Parathyroid adenoma (tissue), 2 donors: Measurements from ENCODE around the gene GRAMD1A.

Source experiments
- H2AFZ ChIP-seq: fragments of 300-600 bp; sonication (generic); one replicate; pipeline ENCODE4 v1.7.0; 2017; ENCODE audit warnings: antibody characterized with exemption, mild to moderate bottlenecking
- H3K27ac ChIP-seq: fragments of 300-600 bp; sonication (generic); one replicate; pipeline ENCODE4 v1.7.0; 2017
- H3K27me3 ChIP-seq: fragments of 300-600 bp; sonication (generic); one replicate; pipeline ENCODE4 v1.7.0; 2017; ENCODE audit warnings: low read length; ENCODE audit not compliant: control insufficient read depth, insufficient read depth
- H3K36me3 ChIP-seq: fragments of 300-600 bp; sonication (generic); one replicate; pipeline ENCODE4 v1.7.0; 2017; ENCODE audit warnings: low read length; ENCODE audit not compliant: control insufficient read depth, insufficient read depth
- H3K4me1 ChIP-seq: fragments of 300-600 bp; sonication (generic); one replicate; pipeline ENCODE4 v1.7.0; 2017; ENCODE audit warnings: control low read depth
- H3K4me2 ChIP-seq: fragments of 300-600 bp; sonication (generic); one replicate; pipeline ENCODE4 v1.7.0; 2017; ENCODE audit warnings: low read length
- H3K4me3 ChIP-seq: fragments of 300-600 bp; sonication (generic); one replicate; pipeline ENCODE4 v1.7.0; 2017; ENCODE audit warnings: low read depth, low read length
- H3K79me2 ChIP-seq: fragments of 300-600 bp; sonication (generic); one replicate; pipeline ENCODE4 v1.7.0; 2017; ENCODE audit warnings: control low read depth
- H3K9ac ChIP-seq: fragments of 300-600 bp; sonication (generic); one replicate; pipeline ENCODE4 v1.7.0; 2017; ENCODE audit warnings: mild to moderate bottlenecking
- H3K9me3 ChIP-seq: fragments of 300-600 bp; sonication (generic); one replicate; pipeline ENCODE4 v1.7.0; 2017; ENCODE audit warnings: low read length; ENCODE audit not compliant: control insufficient read depth
- CTCF ChIP-seq: fragments of 300-600 bp; sonication (generic); IDR thresholded peaks from one replicate; pipeline ENCODE4 v1.7.0; 2017; ENCODE audit warnings: antibody characterized with exemption, mild to moderate bottlenecking
- donor health status: primary hyperparathyroidism.

Gene GRAMD1A

GRCh38 chr19:35039881-35040825 lies 40.0 kb downstream of the GRAMD1A start:
- Histone ChIP-seq H3K36me3 (no peaks in the 10 kb centered on the region), H3K79me2 (peaks cover 5% of the 10 kb centered on the region), H3K4me1 (peaks cover 26% of the 10 kb centered on the region), H3K4me3 (peak overlapping the region; percentile 49), H3K27me3 (no peaks in the 10 kb centered on the region), H3K9ac (no peak overlapping the region), H3K4me2 (peak overlapping the region; percentile 87), H2AFZ (peak overlapping the region; percentile 71), H3K27ac (peak overlapping the region; percentile 99), H3K9me3 (no peaks in the 10 kb centered on the region)
- no peak for TF ChIP-seq CTCF

- no peaks in the 10 kb centered on the region for H3K9me3 ChIP-seq
- peak overlapping the region; percentile 99 for H3K27ac ChIP-seq
- no peaks in the 10 kb centered on the region for H3K36me3 ChIP-seq
- no peak overlapping the region for H3K9ac ChIP-seq
- H3K4me2 ChIP-seq, result peak overlapping the region; percentile 87
- peak overlapping the region; percentile 71 for H2AFZ ChIP-seq
- TF ChIP-seq CTCF, result no peak
- peaks cover 26% of the 10 kb centered on the region for H3K4me1 ChIP-seq
- H3K27me3 ChIP-seq, result no peaks in the 10 kb centered on the region
- peak overlapping the region; percentile 49 for H3K4me3 ChIP-seq
- H3K79me2 ChIP-seq, result peaks cover 5% of the 10 kb centered on the region
Observed at GRCh38 chr19:35040826-35041547, 40.9 kb downstream of the GRAMD1A start.

- H3K4me3 ChIP-seq, result peak within 1 kb of the TSS; percentile 66
- no peak for TF ChIP-seq CTCF
- peak within 1 kb of the TSS; percentile 87 for H3K4me2 ChIP-seq
- H3K4me1 ChIP-seq, result peaks cover 26% of the 10 kb centered on the region
- peak within 1 kb of the TSS; percentile 71 for H2AFZ ChIP-seq
- H3K9ac ChIP-seq, result peak within 1 kb of the TSS; percentile 90
- H3K36me3 ChIP-seq, result no peaks in the 10 kb centered on the region
- H3K79me2 ChIP-seq, result peaks cover 5% of the 10 kb centered on the region
- H3K27ac ChIP-seq, result peak within 1 kb of the TSS; percentile 99
- no peaks in the 10 kb centered on the region for H3K9me3 ChIP-seq
- H3K27me3 ChIP-seq, result no peaks in the 10 kb centered on the region
Observed at GRCh38 chr19:35041548-35042055, 41.5 kb downstream of the GRAMD1A start, which contains the start of gene HPN. Gene HPN, plus strand, starts transcription at chr19:35041721. Its CDS starts 786 bp downstream, at chr19:35042507.

- H3K27me3 ChIP-seq, result no peaks in the 10 kb centered on the region
- H3K27ac ChIP-seq, result peak overlapping the region; percentile 99
- H3K36me3 ChIP-seq, result no peaks in the 10 kb centered on the region
- H3K79me2 ChIP-seq, result peaks cover 5% of the 10 kb centered on the region
- no peaks in the 10 kb centered on the region for H3K9me3 ChIP-seq
- H3K4me1 ChIP-seq, result peaks cover 26% of the 10 kb centered on the region
- H3K9ac ChIP-seq, result peak overlapping the region; percentile 90
- peak overlapping the region; percentile 87 for H3K4me2 ChIP-seq
- peak overlapping the region; percentile 71 for H2AFZ ChIP-seq
- TF ChIP-seq CTCF, result no peak
- peak overlapping the region; percentile 66 for H3K4me3 ChIP-seq
Observed at GRCh38 chr19:35042056-35042730, 42.1 kb downstream of the GRAMD1A start.
